Measurements from ENCODE around the gene HELLS.
"Not testable (repeated sequence)": the region's sequence is repeated elsewhere in the genome, so short reads cannot be mapped to it uniquely, and the experiment has no call there.

The HELLS gene

DNA sequence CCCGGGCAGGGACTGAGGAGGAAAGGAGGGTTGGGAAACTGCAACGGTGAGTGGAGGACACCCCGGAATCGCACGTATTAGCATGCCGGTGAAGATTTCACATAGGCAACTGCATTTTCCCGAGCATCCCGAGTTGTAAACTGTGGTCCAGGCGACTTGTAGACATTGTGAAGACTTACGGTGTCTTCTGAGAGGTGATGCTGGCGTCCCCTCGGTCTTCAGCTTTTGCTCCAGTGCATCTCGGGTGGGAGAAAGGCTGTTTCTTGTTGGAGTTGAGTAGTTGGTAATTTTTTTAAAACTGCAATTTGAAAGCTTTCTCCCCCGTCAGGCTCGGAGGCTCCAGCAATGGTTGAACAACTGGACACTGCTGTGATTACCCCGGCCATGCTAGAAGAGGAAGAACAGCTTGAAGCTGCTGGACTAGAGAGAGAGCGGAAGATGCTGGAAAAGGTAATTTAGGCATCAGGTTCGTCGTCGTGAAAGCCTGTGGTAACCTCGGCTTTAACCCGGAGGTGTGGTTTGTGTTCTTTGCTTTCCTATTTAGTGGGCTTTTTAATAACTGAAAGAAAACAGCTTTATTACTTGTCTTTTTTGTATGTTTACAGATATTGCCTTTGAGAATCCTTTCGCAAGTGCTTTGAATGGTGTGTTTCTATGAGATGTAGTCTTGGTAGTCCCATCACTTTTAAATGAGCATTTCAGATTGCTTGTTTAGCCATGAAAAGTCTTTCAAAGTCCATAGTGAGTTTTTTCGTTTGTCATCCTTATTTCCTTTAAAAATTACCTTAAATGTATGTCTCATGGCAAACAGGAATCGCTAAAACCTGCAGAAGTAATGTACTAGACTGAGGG is 687 bp downstream of the HELLS start:
- H3K36me3 ChIP-seq (ENCODE audit: control insufficient read depth, insufficient read depth, low read length): peaks cover 9% of the 10 kb centered on the region
- peak overlapping the region; percentile 95 for H3K4me3 ChIP-seq (ENCODE audit: extremely low read depth, insufficient read depth, low read length, poor library complexity, severe bottlenecking)
- no peaks in the 10 kb centered on the region for H3K9me3 ChIP-seq (ENCODE audit: control insufficient read depth, low read length)
- WGBS, 2 experiments (ENCODE audit: insufficient coverage in 2 of 2): 0% methylated on average over 17 to 22 of the region's 25 CpGs
- H3K27ac ChIP-seq (ENCODE audit: low read depth, low read length, severe bottlenecking): peak overlapping the region; percentile 62
- peaks cover 11% of the 10 kb centered on the region for H3K4me1 ChIP-seq (ENCODE audit: control insufficient read depth, insufficient read depth, low read length, poor library complexity, severe bottlenecking)

DNA sequence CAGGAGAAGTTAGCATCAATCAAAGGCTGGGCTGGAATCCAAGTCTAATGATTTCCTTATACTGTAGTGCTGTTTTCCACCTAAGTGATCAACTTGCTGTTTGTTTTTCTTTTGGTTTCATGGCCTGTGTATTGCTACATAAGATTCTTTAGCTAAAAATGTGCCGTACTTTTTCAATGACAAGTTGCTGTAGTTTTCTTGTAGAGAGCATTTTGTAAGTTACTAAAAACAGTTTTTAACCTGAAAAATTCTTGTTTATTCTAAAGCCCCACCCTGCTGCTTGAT is 1.3 kb downstream of the HELLS start:
- Histone ChIP-seq H3K27ac (ENCODE audit: low read depth, low read length, severe bottlenecking) (no peak overlapping the region), H3K4me3 (ENCODE audit: extremely low read depth, insufficient read depth, low read length, poor library complexity, severe bottlenecking) (peak overlapping the region; percentile 95), H3K4me1 (ENCODE audit: control insufficient read depth, insufficient read depth, low read length, poor library complexity, severe bottlenecking) (peaks cover 11% of the 10 kb centered on the region), H3K9me3 (ENCODE audit: control insufficient read depth, low read length) (no peaks in the 10 kb centered on the region), H3K36me3 (ENCODE audit: control insufficient read depth, insufficient read depth, low read length) (peaks cover 14% of the 10 kb centered on the region)
- no CpG with 5 or more reads among the region's 1 CpG for WGBS, 2 experiments (ENCODE audit: insufficient coverage in 2 of 2)

DNA sequence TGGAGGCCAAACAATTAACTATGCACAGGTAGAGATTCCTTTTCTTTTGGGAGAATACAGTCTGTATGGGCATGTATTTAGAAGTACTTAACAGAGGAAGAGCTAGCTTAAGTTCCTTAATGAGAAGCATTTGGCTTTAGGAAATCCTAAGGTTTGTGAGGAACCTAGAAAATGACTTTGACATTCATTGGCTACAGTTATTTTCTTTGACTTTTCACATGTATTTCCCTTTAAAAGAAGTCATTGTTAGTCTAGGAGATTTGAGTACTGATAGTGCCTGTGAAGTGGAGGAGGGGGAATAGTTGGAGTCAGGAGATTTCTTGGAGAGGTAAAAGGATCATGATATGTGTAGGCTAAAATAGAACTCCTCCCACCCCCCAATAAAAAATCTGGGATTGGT is 3.6 kb downstream of the HELLS start:
- Histone ChIP-seq H3K4me1 (ENCODE audit: control insufficient read depth, insufficient read depth, low read length, poor library complexity, severe bottlenecking) (peaks cover 11% of the 10 kb centered on the region), H3K36me3 (ENCODE audit: control insufficient read depth, insufficient read depth, low read length) (peaks cover 23% of the 10 kb centered on the region), H3K9me3 (ENCODE audit: control insufficient read depth, low read length) (no peaks in the 10 kb centered on the region), H3K27ac (ENCODE audit: low read depth, low read length, severe bottlenecking) (no peak overlapping the region), H3K4me3 (ENCODE audit: extremely low read depth, insufficient read depth, low read length, poor library complexity, severe bottlenecking) (no peak overlapping the region)

DNA sequence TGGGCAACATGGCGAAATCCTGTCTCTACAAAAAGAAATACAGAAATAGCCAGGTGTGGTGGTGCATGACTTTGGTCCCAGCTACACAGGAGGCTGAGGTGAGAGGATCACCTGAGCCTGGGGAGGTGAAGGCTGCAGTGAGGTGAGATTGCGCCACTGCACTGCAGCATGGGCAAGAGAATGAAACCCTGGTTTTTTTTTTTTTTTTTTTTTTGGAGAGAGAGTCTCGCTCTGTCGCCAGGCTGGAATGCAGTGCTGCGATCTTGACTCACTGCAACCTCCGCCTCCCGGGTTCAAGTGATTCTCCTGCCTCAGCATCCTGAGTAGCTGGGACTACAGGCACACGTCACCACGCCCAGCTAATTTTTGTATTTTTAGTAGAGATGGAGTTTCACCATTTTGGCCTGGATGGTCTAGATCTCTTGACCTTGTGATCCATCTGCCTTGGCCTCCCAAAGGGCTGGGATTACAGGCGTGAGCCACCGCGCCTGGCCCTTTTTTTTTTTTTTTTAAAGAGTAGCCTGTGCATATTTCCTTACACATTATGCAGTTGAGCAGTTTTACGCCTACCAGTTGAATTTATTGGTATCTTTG is 22.2 kb downstream of the HELLS start:
- H3K9me3 ChIP-seq (ENCODE audit: control insufficient read depth, low read length); H3K27ac ChIP-seq (ENCODE audit: low read depth, low read length, severe bottlenecking); H3K4me3 ChIP-seq (ENCODE audit: extremely low read depth, insufficient read depth, low read length, poor library complexity, severe bottlenecking); H3K4me1 ChIP-seq (ENCODE audit: control insufficient read depth, insufficient read depth, low read length, poor library complexity, severe bottlenecking): not testable (repeated sequence)
- 83 to 96% methylated on average over 3 to 4 of the region's 13 CpGs for WGBS, 2 experiments (ENCODE audit: insufficient coverage in 2 of 2)
- H3K36me3 ChIP-seq (ENCODE audit: control insufficient read depth, insufficient read depth, low read length): peaks cover 60% of the 10 kb centered on the region

DNA sequence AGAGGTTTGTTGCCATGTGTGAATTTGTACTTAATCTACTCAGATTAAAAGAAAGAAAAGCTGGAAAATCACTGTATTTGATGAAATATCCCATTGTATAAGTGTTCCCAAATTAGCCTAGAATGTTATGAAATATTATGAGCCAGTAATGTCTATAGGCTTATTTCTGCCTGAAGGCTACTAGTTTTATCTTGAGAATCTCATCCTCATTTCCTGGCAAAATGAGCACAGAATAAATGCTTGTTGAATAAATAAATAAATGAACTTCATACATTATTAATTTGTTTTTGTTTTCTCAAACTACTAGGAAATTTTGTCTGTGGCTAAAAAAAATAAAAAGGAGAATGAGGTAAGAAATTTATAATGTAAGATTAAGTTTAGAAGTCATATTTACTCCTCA is 25.5 kb downstream of the HELLS start:
- Histone ChIP-seq H3K4me1 (ENCODE audit: control insufficient read depth, insufficient read depth, low read length, poor library complexity, severe bottlenecking) (peaks cover 4% of the 10 kb centered on the region), H3K27ac (ENCODE audit: low read depth, low read length, severe bottlenecking) (no peak overlapping the region), H3K9me3 (ENCODE audit: control insufficient read depth, low read length) (no peaks in the 10 kb centered on the region), H3K36me3 (ENCODE audit: control insufficient read depth, insufficient read depth, low read length) (peaks cover 55% of the 10 kb centered on the region), H3K4me3 (ENCODE audit: extremely low read depth, insufficient read depth, low read length, poor library complexity, severe bottlenecking) (no peak overlapping the region)

DNA sequence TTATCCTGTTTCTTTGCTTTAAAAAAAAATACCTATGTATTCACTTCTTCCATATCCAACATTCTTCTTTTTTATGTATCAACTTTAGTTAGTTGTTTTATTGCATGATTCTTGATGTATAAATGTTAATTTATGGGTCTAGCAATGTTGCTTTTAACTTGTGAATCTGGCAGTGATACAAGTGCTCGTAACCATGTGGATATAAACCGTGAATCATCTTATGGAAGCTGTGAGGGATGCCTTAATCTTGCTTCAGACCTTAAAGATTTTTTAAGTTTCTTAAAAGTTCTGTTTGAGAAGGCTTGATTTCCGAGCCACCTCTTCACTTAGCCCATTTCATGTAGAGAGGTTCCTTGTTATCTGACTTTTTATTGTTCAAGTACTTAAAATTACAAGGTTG is 25.9 kb downstream of the HELLS start:
- Histone ChIP-seq H3K4me3 (ENCODE audit: extremely low read depth, insufficient read depth, low read length, poor library complexity, severe bottlenecking) (no peak overlapping the region), H3K27ac (ENCODE audit: low read depth, low read length, severe bottlenecking) (no peak overlapping the region), H3K36me3 (ENCODE audit: control insufficient read depth, insufficient read depth, low read length) (peaks cover 54% of the 10 kb centered on the region), H3K9me3 (ENCODE audit: control insufficient read depth, low read length) (no peaks in the 10 kb centered on the region), H3K4me1 (ENCODE audit: control insufficient read depth, insufficient read depth, low read length, poor library complexity, severe bottlenecking) (peaks cover 4% of the 10 kb centered on the region)
- WGBS, 2 experiments (ENCODE audit: insufficient coverage in 2 of 2): 100% methylated on average over 2 of the region's 3 CpGs

DNA sequence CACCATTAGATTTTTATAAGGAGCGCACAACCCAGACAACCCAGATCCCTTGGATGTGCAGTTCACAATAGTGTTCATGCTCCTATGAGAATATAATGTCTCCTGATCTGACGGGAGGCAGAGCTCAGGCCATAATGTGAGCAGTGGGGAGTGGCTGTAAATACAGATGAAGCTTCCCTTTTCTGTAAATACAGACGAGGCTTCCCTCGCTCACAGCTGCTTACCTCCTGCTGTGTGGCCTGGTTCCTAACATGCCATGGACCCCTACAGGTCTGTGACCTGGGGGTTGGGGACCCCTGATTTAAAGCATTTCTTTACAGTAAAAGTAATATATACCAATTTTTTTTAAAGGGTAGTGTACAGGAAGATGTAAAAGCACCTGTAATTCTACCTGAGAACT is 33.2 kb downstream of the HELLS start:
- WGBS, 2 experiments (ENCODE audit: insufficient coverage in 2 of 2): 84% methylated on average over 3 of the region's 4 CpGs; no CpG with 5 or more reads in 1 of the 2 experiments
- Histone ChIP-seq H3K36me3 (ENCODE audit: control insufficient read depth, insufficient read depth, low read length) (peaks cover 53% of the 10 kb centered on the region), H3K9me3 (ENCODE audit: control insufficient read depth, low read length) (no peaks in the 10 kb centered on the region), H3K4me3 (ENCODE audit: extremely low read depth, insufficient read depth, low read length, poor library complexity, severe bottlenecking) (no peak overlapping the region), H3K4me1 (ENCODE audit: control insufficient read depth, insufficient read depth, low read length, poor library complexity, severe bottlenecking) (no peaks in the 10 kb centered on the region), H3K27ac (ENCODE audit: low read depth, low read length, severe bottlenecking) (no peak overlapping the region)

DNA sequence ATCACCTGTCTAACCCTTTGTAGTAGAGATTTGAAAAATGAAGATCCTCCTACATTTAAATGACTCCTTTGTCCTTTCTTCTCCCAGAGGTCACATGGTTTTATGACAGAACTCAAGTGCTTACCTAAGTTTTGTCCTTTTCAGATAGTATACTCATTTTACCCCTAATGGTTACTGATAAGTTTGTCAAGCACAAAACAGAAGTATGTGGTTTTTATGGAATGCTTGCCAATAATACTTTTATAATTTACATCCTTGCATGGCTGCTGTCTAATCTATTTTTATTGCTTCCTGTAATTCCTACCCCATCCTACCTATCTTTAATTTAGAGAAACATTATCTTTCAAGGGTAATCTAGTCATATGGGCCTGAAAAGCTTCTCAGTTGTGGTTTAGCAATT is 37.5 kb downstream of the HELLS start:
- Histone ChIP-seq H3K4me3 (ENCODE audit: extremely low read depth, insufficient read depth, low read length, poor library complexity, severe bottlenecking) (no peak overlapping the region), H3K4me1 (ENCODE audit: control insufficient read depth, insufficient read depth, low read length, poor library complexity, severe bottlenecking) (no peaks in the 10 kb centered on the region), H3K9me3 (ENCODE audit: control insufficient read depth, low read length) (no peaks in the 10 kb centered on the region), H3K36me3 (ENCODE audit: control insufficient read depth, insufficient read depth, low read length) (peaks cover 46% of the 10 kb centered on the region), H3K27ac (ENCODE audit: low read depth, low read length, severe bottlenecking) (no peak overlapping the region)

DNA sequence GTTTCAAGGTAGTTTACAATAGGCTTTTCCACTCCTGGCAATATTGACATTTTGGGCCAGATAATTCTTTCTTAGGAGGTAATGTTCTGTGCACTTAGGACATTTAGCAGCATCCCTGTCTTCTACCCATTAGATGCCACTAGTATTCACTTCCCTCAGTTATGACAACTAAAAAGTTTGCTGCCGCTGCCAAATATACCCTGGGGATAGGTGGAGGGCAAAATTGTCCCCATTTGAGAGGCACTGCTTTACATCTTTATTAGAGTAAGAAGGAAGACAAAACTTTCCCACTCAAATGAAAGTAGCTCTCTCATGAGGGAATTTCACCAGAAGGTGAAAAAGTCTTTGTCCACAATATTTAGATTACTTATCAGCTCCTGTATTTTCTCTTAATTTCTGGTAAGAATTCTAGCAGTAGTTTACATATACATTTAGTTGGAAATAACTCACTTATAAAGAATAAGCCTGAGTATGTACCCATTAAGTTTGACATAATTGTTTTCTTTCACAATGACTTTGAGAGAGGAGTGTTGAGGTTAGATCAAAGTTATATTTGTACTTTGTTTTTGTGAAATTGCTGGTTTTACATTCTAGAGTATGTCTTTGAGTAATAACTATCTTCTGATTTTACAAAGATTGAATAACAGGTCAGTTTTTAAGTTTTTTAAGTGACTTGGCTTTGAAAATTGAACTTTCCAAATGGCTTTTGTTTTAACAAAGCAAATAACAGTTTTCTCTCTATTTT is 46.0 kb downstream of the HELLS start:
- H3K4me3 ChIP-seq (ENCODE audit: extremely low read depth, insufficient read depth, low read length, poor library complexity, severe bottlenecking): no peak overlapping the region
- no CpG with 5 or more reads among the region's 1 CpG for WGBS, 2 experiments (ENCODE audit: insufficient coverage in 2 of 2)
- no peak overlapping the region for H3K27ac ChIP-seq (ENCODE audit: low read depth, low read length, severe bottlenecking)
- H3K9me3 ChIP-seq (ENCODE audit: control insufficient read depth, low read length): no peaks in the 10 kb centered on the region
- peaks cover 60% of the 10 kb centered on the region for H3K36me3 ChIP-seq (ENCODE audit: control insufficient read depth, insufficient read depth, low read length)
- no peaks in the 10 kb centered on the region for H3K4me1 ChIP-seq (ENCODE audit: control insufficient read depth, insufficient read depth, low read length, poor library complexity, severe bottlenecking)

DNA sequence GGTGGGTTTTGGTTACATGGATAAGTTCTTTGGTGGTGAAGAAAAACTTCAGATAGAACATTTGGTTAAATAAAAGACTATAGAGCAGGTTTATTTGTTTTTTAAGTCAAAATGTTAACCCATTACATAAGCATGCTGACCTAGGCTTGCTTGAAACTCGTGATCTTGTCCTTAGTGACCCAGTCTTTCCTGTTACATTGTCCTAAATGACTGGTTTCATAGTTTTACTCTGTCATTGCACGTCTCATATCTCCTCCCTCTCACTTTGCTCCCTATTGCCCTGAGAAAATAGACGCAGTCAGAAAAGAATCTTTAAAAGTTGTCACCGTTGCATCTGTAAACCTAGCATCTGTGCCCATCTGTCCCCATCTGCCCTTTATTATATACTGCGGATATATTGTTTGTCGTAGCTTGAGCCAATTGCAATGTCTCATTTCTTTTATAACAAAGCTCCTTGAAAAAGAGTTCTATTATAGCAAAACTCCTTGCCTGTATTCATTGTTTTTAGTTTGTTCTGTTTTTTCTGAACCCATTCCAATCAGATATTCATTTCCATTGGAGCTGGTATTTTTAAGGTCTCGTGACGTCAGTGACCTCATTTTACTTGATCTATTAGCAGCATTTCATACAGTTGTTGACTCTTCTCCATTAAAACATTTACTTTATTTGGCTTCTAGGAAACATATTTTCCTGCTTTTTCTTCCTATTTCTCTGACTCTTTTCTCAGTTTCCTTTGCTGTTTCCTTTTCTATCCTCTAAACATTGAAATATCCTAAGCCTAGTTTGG is 57.3 kb downstream of the HELLS start:
- 98 to 100% methylated on average over 6 to 7 of the region's 8 CpGs for whole genome bisulfite sequencing, 2 experiments (ENCODE audit: insufficient coverage in 2 of 2)
- H3K4me1 ChIP-seq (ENCODE audit: control insufficient read depth, insufficient read depth, low read length, poor library complexity, severe bottlenecking): no peaks in the 10 kb centered on the region
- no peaks in the 10 kb centered on the region for H3K9me3 ChIP-seq (ENCODE audit: control insufficient read depth, low read length)
- no peak overlapping the region for H3K4me3 ChIP-seq (ENCODE audit: extremely low read depth, insufficient read depth, low read length, poor library complexity, severe bottlenecking)
- H3K27ac ChIP-seq (ENCODE audit: low read depth, low read length, severe bottlenecking): no peak overlapping the region
- peaks cover 65% of the 10 kb centered on the region for H3K36me3 ChIP-seq (ENCODE audit: control insufficient read depth, insufficient read depth, low read length)

Measured in mesodermal cell (in vitro differentiated cells).